HG03103 (cell line): ENCODE measurements around the gene FAM20A.
"Not testable (repeated sequence)": the region's sequence is repeated elsewhere in the genome, so short reads cannot be mapped to it uniquely, and the experiment has no call there.

ENCODE experiments used
- ATAC-seq: cut with Tn5 transposase; IDR thresholded peaks from one replicate; pipeline ENCODE4 v1.9.1; 2021; ENCODE audit warnings: low read depth; ENCODE audit not compliant: unreplicated experiment

FAM20A gene

DNA sequence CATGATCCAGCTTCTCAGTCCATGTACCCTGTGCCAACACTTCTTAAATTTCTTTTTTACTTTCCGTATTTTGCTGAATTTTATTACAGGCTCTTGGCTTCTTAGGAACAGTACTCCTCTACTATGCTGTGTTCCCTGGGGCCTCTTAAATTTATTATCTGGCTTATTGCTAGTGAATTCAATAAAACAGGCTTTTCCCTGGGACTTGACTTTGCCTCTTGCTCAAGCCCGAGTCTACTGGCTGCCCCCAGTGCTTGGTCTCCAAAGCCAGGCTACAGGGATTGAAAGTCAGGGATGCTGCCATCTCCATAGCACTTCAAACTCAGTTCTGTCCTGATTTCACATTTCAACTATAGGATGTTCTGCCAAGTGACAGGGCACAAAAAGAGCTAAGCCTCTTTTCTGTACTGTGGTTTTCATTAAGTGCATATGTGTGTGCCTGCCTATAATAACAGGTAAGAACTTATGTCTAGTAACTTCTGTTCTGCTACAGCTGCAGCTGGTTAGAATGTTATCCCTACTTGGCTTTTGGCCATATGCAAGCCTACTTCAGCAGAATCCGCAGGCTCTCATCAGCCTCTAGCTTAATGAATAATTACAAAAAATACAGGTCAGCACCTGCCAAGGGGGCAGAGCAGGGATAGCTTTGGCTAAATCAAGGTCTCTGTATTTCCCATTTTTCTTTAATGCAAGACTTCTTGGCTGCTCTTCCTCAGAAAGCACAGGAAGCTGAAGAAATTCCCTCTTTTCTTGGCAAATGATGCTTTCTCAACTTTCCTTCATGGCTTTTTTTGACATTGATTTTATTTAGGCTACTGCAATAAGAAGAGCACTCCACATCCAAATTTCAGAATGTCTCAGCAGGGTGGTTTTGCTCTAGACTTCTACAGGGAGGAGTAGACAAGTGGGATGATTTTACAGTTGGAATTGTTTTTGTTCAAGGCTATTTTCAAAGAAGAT, 8.2 kb downstream of the FAM20A start:
- no peak for ATAC-seq

DNA sequence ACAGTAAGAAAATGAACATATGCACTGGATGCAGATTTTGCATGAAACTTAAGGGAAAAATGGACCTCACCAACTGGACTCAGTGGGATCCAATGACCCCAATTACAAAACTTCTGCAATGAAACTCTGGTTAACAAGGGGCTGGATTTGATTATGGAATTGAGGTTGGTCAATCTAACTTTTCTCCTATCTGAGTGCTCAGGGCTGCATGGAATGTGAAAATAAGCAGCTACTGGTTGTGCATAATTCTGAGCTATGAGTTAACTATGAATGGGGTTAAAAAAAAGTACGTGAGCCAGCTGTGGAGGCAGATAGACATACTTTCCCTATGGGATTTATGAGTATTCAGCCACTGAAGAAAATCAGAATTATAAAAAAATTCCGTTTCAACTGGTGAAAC, 9.2 kb downstream of the FAM20A start:
- no peak for ATAC-seq

DNA sequence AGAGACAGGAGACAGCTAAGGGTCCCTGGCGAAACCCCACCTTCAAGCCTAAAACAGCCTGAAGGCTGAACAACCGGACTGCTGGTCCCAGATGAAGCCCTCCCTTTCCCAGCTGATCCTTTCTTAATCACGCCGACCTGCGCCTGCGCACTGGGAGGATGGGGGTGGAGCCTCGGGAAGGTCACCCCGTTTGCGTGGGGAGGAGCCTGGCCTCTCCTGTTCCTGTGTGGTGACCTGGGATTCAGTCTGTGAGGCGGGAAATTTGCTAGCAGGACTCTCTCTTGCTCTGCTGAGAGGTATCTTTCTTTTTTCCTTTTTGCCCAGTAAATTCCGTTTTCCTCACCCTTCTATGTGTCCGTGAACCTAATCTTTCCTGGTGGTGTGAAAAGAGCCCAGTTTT, 9.6 kb downstream of the FAM20A start:
- no peak for ATAC-seq

DNA sequence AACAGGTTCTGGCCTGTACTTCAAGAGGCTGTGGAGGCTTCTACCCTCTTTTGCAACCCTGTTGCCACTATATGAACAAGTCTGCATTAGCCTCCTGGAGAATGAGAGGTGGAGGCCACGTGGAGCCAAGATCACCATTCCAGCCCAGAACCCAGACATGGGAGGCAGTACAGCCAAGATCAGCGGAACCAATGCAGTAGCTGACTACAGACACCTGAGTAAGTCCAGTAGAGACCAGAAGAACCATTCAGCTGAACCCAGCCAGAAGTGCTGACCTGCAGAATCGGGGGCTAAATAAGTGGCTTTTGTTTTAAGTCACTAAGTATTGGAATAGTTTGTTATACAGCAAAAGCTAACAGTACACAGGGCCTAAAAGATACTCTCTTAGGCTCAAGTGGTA, 12.1 kb downstream of the FAM20A start:
- no peak for ATAC-seq

DNA sequence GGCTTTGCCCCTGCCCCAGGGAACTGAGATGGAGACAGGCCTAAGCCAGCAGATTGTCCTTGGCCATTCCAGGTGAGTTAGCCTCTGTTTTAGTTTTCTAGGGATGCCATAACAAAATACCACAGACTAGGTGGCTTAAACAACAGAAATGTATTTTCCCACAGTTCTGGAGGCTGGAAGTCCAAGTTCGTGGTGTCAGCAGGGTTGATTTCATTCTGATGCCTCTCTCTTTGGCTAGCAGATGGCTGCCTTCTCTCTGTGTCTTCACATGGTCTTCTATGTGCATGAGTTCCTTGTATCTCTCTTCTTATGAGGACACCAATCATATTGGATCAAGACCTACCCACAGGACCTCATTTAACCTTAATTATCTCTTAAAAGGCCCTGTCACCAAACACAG, 12.8 kb downstream of the FAM20A start:
- no peak for ATAC-seq

DNA sequence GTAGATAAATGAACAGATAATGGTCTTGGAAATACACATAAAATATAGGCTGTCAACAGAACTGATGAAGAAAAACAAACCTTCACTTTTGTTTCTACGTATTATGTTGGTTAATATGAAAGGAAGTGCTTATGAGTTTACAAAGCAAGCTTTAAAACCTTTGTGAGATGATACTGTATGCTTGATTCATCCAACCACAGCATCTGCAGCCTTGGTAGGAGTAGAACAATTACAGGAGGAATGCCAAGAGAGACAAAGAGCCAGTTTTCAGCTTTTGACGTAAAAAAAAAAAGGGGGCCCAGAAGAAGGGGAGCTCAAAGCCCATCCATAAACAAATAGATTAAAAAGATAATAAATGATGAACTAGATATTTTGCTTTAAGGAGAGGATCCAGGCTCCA, 13.3 kb downstream of the FAM20A start:
- no peak for ATAC-seq

DNA sequence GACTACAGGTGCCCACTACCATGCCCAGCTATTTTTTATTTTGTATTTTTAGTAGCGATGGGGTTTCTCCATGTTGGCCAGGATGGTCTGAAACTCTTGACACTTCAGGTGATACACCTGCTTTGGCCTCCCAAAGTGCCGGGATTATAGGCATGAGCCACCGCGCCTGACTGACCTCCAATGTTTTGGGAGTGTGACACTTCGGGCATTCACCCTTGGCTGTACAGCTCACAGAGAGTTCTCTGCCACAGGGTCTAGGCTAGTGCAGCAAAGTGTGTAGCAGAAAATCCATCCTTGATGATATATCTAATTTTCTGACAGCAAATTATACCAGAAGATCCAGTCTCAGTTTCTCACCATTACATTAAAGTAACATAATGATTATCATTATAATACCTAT, 14.1 kb downstream of the FAM20A start:
- ATAC-seq: no peak

DNA sequence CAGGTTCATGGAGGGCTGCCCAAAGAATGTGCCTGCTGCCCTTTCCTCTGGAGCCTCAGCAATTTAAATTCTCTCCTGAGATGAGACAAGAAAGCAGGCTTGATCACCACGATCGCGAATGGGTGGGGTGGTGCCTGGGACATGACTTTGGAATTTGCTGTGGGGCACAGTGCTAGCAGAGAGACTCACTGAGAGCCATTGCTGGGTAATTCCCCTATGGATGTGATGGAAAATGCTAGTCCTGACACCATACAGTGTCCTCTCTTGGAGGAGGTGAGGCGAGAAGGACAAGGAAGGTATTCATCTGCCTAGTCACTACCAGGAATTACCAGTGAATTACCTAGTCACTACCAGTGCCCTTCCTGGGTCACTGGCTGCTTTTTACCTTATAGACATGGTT, 15.5 kb downstream of the FAM20A start:
- no peak for ATAC-seq

DNA sequence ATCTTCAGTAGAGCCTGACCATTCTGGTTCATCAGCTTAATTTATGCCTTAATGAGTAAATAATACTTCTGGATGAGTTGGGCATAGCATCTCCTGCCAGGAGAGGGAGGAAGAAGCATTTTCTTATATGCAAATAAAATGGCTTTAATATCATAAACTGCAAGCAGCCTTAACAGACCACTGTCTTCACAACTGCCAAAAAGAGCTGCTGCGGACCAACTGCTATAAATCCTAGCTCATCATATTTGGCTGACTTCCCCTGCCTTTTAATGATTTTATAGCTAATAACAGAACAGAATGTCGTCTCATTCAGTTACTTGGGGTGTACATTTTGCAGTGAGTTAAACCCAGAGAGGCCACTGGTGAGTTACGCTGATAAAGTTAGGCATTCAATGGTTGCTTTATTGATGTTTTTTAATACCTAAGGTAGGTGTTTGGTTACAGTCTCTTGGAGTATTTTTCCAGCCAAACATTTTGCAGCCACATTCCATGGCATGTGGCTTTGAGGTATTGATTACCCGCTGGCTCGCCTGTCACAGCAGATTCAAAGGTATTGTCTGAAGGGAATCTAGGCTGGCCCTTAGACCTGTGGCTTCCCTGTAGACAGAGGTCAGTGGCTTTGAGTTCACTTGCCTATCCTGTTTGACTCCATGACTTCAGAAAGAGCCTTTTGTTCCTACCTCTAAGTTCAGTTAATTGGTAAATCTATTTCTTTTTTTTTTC, 16.4 kb downstream of the FAM20A start:
- ATAC-seq: no peak

DNA sequence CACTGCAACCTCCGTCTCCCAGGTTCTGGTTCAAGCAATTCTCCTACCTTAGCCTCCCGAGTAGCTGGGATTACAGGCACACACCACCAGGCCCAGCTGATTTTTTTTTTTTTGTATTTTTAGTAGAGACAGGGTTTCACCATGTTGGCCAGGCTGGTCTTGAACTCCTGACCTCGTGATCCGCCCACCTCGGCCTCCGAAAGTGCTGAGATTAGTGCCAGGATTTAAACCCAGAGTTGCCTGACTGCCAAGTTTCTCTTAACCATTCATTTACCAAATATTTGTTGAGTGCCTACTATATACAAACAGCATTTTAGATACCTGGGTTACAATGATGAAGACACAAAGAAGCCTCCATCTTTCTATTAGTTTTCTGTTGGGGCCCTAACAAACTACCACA, 18.3 kb downstream of the FAM20A start:
- not testable (repeated sequence) for ATAC-seq

DNA sequence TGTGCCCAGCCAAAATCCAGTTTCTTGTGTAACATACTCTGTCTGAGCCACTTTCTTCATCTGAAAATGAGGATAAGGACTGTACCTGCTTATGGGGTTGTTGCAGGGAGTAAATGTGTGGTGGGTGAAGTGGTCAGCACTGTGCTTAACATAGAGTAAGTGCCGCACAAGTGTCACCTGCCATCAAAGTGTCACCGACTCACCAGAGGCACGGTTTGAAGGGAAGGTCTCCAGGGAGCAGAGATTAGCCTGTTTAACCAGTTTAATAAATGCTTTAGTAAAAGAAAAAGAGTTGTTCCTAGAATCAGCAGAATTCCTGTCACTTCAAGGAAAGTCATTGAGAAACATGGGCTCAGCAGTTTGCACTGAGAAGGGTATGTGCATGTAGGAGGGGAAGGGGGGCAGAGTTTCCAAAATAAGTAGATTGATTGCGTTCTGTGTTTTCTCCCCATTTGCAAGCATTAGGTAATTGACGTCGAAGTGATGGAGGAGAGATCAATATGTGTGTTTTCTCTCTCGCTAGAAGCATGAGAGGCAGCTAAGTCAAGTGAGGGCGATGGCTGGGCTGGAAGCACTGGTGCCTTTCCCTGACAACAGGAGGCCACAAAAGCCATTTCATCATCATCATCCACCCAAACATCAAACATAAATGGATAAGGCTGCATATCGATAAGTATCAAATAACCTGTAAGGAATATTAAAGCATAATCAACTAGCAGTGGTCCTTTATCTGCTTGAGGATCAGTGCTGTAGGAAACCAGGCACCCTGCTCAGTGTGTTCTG, 19.1 kb downstream of the FAM20A start:
- no peak for ATAC-seq

DNA sequence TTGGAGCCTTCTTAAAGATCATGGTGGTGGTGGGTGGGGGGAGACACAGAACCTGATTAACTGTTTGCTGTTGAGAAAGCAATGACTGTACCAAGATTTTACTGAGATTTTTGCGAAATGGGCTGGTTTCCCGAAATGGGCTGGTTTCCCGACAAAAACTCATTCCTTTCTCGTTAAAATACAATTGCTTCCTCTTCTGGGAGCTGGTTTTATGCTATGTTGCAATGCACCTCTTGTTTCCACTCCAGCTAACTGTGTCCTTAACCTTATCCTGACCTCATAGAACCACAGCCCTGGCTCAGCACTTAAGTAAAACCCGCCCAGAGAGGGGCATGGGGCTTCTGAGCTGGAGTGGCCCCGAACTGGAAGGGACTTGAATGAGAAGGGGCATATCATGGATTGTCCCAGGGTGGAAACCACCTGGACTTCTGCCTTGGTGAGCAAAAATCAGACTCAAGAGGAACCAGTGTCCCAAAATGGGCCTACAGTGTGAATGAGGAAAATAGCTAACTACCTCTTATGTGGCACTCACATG, 20.9 kb downstream of the FAM20A start:
- no peak for ATAC-seq

DNA sequence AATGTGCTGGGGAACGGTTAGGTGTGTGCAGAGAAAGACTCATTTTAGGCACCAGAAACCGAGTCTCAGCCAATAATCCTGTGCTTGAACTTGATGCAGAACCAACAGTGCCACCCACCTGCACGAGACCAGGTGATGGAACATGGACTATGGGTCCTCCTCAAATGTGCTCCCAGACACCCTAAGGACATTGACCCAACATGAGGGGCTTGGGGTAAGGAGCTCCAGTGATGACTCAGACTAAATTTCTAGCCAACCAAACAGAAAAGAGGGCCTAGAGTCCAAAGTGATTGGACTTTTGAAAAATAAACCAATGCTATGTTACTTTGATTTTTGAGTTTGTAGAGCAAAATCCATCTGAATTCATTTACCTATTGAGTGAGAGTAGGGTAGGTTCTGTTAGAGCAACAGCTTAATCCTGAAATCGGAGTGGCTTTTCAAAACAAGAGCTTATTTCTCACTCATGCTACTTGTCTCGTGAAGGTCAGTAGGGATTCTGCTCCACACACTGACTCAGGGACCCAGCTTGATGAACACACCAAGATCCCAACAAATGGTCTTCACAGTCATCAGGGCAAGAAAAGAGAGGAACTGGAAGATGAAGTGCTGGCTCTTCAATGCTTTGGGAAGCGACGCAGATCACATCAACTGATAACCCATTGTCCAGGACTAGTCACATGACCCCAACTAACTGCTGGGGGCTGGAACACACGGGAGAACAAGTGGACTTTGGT, 21.8 kb downstream of the FAM20A start:
- ATAC-seq: no peak

DNA sequence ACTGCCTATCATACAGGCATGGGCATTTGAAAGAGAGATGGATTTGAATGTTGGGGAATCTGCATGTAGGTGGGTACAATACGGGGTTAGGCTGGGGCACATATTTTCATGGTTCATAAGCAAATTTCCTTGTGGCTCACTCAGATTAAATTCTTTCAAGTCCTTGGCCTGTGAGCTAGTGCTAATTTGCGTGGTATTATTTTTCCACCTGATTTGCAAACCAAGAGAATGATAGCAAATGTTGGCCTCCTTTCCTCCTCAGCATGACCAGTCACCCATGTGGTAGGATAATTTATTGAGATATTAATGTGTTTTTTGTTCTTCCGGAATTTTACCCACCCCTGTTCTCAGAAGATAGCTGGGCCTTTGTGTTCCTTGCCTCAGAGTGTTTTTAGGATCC, 22.9 kb downstream of the FAM20A start:
- ATAC-seq: no peak

DNA sequence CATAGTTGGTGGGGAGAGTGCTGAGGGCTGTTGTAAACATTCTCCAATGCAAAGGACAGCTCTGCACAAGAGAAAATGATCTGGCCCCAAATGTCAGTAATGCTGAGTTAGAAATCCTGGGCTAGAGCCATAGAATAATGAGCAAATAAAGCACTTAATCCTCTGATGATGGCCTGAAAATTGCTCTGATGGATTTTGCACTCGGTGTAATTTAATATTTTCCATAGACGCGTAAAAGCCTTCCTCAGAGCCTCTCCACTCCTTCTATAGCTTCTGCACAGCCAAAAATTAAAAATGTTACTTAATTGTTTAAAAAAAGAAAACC, 23.7 kb downstream of the FAM20A start:
- ATAC-seq: no peak

DNA sequence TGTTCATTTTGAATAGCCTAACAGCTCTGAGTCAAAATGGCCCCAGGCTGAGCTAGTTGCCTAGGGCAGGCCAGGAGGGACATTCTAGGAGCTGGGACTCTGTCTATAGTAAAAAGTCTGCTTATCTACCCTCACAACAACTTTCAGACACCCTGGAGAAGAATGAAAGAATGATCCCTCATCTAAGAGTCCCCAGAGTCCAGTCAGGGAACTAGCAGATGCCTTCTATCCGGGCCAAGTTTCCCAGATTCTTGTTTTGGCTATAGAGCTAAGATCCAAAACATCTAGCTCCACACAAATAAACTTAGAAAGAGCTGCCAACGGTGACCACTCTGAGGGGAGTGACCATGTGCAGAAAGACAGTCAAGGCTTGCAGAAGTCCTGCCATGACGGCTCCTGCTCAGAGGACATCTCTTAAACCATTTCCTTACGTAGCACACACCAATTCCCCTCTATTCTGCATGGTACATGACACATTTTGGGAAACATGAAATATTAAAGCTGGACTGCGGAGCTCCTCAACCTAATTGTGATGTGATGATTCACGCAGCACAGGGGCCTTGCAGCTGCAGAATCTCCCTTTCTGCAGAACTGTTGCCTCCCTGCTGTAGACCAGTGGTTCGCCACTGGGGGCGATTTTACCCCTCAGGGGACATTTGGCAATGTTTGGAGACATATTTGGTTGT, 24.2 kb downstream of the FAM20A start:
- no peak for ATAC-seq

DNA sequence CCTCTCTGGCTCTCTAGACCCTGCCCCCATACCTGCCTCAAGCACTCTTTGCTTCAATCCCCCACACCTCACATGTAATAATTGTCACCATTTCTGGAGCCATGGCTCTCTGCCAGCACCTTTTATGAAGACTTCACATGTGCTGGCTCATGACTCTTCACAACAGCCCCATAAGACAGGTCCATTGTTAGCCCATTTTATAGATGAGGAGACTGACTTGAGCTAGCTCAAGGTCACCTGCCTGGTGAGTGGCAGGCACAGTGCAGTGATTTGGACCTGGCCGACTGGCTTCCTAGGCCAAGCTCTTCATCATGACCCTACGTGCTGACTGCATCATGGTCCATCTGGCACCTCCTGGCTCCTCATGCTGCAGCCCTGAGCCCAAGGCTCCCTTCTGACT, 25.0 kb downstream of the FAM20A start:
- no peak for ATAC-seq

DNA sequence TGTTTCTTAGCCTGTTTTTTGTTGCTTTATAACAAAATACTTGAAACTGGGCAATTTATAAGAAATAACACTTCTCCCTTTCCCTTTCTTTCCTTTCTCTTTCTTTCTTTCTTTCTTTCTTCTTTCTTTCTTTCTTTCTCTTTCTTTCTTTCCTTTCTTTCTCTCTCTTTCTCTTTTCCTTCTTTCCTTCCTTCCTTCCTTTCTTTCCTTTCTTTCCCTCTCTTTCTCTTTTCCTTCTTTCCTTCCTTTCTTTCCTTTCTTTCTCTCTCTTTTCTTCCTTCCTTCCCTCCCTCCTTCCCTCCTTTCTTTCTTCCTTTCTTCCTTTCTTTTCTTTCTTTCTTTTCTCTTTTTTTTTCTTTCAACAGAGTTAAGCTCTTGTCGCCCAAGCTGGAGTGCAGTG, 27.8 kb downstream of the FAM20A start:
- ATAC-seq: no peak

DNA sequence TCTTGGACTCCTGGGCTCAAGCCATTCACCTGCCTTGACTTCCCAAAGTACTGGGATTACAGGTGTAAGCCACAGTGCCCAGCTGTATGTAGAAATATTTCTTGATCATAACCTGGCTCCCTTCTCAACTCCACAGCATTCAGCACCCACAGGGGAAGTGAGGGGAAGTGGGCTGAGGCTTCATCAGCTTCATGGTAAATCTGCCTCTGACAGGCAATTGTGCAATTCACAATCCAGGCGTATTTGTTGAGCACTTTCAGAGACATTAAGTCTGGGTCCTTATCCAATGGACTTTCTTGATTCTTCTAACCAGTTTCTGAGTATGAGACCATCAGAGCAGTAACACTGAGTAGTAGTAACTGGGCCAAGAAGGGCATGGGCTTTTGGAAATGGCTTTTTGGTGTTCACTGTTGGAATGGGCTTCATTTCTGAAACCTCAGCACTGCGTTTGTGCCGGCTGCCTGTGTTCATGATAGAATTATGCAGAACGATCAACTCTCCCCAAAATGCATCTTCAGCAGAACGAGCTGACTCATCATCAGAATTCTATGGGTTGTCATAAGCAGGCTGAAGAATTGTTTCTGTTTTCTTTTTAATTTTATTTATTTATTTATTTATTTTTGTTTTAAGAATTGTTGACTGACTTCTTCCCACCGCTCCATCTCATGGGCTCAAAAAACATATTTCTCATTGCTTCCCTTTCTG, 28.9 kb downstream of the FAM20A start:
- ATAC-seq: no peak
